SK-N-SH treated with all-trans-retinoic acid at 6 μM for 48 hours (cell line): Measurements from ENCODE around the gene CEBPB.

Experiments used
- ATAC-seq: fragments of 200-7000 bp; cut with Tn5 transposase; 3 replicates; pipeline ENCODE4 v1.9.1; 2020; ENCODE audit warnings: mild to moderate bottlenecking, moderate library complexity
- BACH2 ChIP-seq: fragments of 250-450 bp; sonication (Bioruptor Pico); IDR thresholded peaks from 2 replicates; pipeline ENCODE4 v1.9.0; 2021; ENCODE audit warnings: mild to moderate bottlenecking, borderline replicate concordance
- CSDC2 ChIP-seq: fragments of 250-450 bp; sonication (Bioruptor Pico); IDR thresholded peaks from 2 replicates; pipeline ENCODE4 v1.5.0; 2020; ENCODE audit warnings: mild to moderate bottlenecking, moderate library complexity
- CSRNP3 ChIP-seq: fragments of 250-450 bp; sonication (Bioruptor Pico); IDR thresholded peaks from 2 replicates; pipeline ENCODE4 v1.5.1; 2021; ENCODE audit warnings: mild to moderate bottlenecking, moderate library complexity
- ESRRG ChIP-seq: fragments of 250-450 bp; sonication (Bioruptor Pico); IDR thresholded peaks from 2 replicates; pipeline ENCODE4 v1.6.1; 2021; ENCODE audit warnings: mild to moderate bottlenecking
- ISL1 ChIP-seq: fragments of 250-450 bp; sonication (Bioruptor Pico); IDR thresholded peaks from 2 replicates; pipeline ENCODE4 v2.1.2; 2022; ENCODE audit warnings: mild to moderate bottlenecking, moderate library complexity
- OSR1 ChIP-seq: fragments of 250-450 bp; sonication (Bioruptor Pico); IDR thresholded peaks from 2 replicates; pipeline ENCODE4 v1.8.0; 2022; ENCODE audit warnings: moderate library complexity, mild to moderate bottlenecking, inconsistent platforms
- PATZ1 ChIP-seq: fragments of 250-450 bp; sonication (Bioruptor Pico); IDR thresholded peaks from 2 replicates; pipeline ENCODE4 v1.8.0; 2020; ENCODE audit warnings: mild to moderate bottlenecking, moderate library complexity, borderline replicate concordance
- POU6F1 ChIP-seq: fragments of 250-450 bp; sonication (Bioruptor Pico); IDR thresholded peaks from 2 replicates; pipeline ENCODE4 v1.8.0; 2021; ENCODE audit warnings: low read depth, mild to moderate bottlenecking, moderate library complexity, borderline replicate concordance
- RARB ChIP-seq: fragments of 250-450 bp; sonication (Bioruptor Pico); IDR thresholded peaks from 2 replicates; pipeline ENCODE4 v1.8.0; 2021; ENCODE audit warnings: mild to moderate bottlenecking, moderate library complexity
- TCF4 ChIP-seq: fragments of 250-450 bp; sonication (Bioruptor Pico); IDR thresholded peaks from 2 replicates; pipeline ENCODE4 v1.8.0; 2021; ENCODE audit warnings: mild to moderate bottlenecking, moderate library complexity, borderline replicate concordance
- TOX ChIP-seq: fragments of 250-450 bp; sonication (Bioruptor Pico); IDR thresholded peaks from 2 replicates; pipeline ENCODE4 v1.8.0; 2021; ENCODE audit warnings: mild to moderate bottlenecking, moderate library complexity, borderline replicate concordance
- TSHZ2 ChIP-seq: fragments of 250-450 bp; sonication (Bioruptor Pico); IDR thresholded peaks from 2 replicates; pipeline ENCODE4 v1.5.0; 2020; ENCODE audit warnings: mild to moderate bottlenecking, moderate library complexity
- ZC3H10 ChIP-seq: fragments of 250-450 bp; sonication (Bioruptor Pico); IDR thresholded peaks from 2 replicates; pipeline ENCODE4 v1.5.1; 2021; ENCODE audit warnings: mild to moderate bottlenecking, moderate library complexity
- ZFP30 ChIP-seq: fragments of 450-650 bp; formaldehyde crosslinking; IDR thresholded peaks from 2 replicates; pipeline ENCODE4 v1.5.0; 2022; ENCODE audit warnings: mild to moderate bottlenecking, moderate library complexity
- ZNF565 ChIP-seq: fragments of 450-650 bp; formaldehyde crosslinking; conservative IDR thresholded peaks from 2 replicates; pipeline ENCODE4 v1.5.0; 2020; ENCODE audit warnings: low read depth, mild to moderate bottlenecking, moderate library complexity

Gene CEBPB

GRCh38 chr20:50172347-50173013 is 18.1 kb upstream of the CEBPB start:
- no peak for TF ChIP-seq ZFP30 (CRISPR knock-in tag)
- TF ChIP-seq OSR1: no peak
- TF ChIP-seq ZNF565: no peak
- TF ChIP-seq CSDC2: no peak
- no peak for TF ChIP-seq CSRNP3 (CRISPR knock-in tag)
- ATAC-seq: no peak

- TF ChIP-seq POU6F1 (CRISPR knock-in tag) (no peak), ESRRG (CRISPR knock-in tag) (no peak), CSDC2 (no peak), ZC3H10 (CRISPR knock-in tag) (no peak), ISL1 (CRISPR knock-in tag) (no peak), BACH2 (no peak)
- TF ChIP-seq, all 23 proteins: peak for 0
- ATAC-seq: no peak
These were observed 16.2 kb upstream of the CEBPB start for GRCh38 chr20:50174456-50174855.

- TF ChIP-seq ZFP30 (CRISPR knock-in tag): no peak
- TF ChIP-seq OSR1: no peak
- TF ChIP-seq ZNF565: no peak
- TF ChIP-seq PATZ1: no peak
- no peak for TF ChIP-seq RARB
- no peak for TF ChIP-seq CSDC2
- no peak for TF ChIP-seq TSHZ2 (CRISPR knock-in tag)
- TF ChIP-seq TOX: no peak
- TF ChIP-seq POU6F1 (CRISPR knock-in tag): no peak
- TF ChIP-seq CSRNP3 (CRISPR knock-in tag): no peak
- TF ChIP-seq ZC3H10 (CRISPR knock-in tag): no peak
- no peak for TF ChIP-seq TCF4 (CRISPR knock-in tag)
- TF ChIP-seq BACH2: no peak
- ATAC-seq: no peak
These were observed 14.4 kb upstream of the CEBPB start for GRCh38 chr20:50175938-50176933.
